ENCODE results near the gene SIRT6.

SIRT6 gene

DNA sequence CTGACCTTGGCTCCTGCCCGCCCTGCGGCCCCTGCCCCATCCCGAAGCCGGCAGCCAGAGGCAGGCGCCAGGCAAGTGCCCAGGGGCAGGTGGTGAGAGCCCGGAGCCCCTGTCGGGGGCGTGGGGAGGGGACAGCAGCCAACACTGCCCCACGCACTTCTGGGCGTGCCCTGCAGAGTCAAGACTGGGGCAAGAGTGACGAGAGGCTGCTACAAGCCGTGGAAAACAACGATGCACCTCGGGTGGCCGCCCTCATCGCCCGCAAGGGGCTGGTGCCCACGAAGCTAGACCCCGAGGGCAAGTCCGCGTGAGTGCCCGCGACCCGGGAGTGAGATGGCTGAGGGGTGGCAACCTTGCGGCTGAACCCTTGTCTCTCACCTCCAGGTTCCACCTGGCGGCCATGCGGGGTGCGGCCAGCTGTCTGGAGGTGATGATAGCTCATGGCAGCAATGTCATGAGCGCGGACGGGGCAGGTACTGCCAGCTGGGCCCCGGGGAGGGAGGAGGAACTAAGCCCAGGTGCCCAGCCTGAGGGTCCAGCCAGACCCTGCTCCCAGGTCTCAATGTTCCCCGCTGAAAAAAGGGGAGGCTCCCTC is 17.4 kb upstream of the SIRT6 start:
- H3K4me3 ChIP-seq (ENCODE audit: low read depth, low read length): no peak overlapping the region
- in situ Hi-C loops (cut with HindIII; ENCODE audit: low sequenced_read_pairs): loop anchor here (10.0 to 25.0 kb wide), 3 partner anchors 65 to 212 kb away; partner anchors contain the start of genes EEF2 and ZBTB7A
- no peak for DNase-seq (ENCODE audit: low read depth)
- TF ChIP-seq CTCF (IDR thresholded peaks at IDR 0.05; ENCODE audit: low read depth, low read length, missing control alignments): no peak

DNA sequence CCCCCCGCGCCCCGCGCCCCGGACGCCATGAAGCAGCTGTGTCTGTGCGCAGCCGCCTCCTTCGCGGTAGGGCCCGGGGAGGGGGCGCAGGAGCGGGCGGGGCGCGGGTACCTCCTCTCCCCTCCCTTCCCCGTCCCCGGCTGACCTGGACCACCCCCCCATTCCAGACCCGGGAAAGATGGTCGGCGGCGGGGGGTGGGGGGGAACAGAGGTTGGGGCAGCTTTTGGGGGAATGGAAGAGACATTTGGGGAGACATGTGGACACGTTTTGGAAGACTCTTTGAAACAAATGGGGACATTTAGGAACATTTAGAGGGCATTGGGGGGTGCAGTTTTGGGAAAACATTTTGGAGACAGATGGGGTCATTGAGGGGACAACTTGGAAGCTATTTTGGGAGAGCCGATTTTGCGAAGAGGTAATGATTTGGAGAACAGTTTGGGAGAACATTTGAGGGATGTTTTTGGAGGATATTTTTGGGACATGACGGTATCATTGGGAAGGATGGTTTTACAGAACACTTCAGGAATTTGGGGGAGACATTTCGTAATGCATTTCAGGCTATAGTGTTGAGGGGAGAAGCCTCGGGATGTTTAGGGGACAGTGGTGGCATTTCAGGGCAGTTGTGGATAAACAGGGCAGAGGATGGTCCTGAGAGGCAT is 16.2 kb upstream of the SIRT6 start:
- DNase-seq (ENCODE audit: low read depth): no peak
- in situ Hi-C loops (cut with HindIII; ENCODE audit: low sequenced_read_pairs): no loop called here
- no peak for TF ChIP-seq CTCF (IDR thresholded peaks at IDR 0.05; ENCODE audit: low read depth, low read length, missing control alignments)
- no peak overlapping the region for H3K4me3 ChIP-seq (ENCODE audit: low read depth, low read length)

- DNase-seq (ENCODE audit: low read depth): no peak
- TF ChIP-seq CTCF (IDR thresholded peaks at IDR 0.05; ENCODE audit: low read depth, low read length, missing control alignments): no peak
- in situ Hi-C loops (cut with HindIII; ENCODE audit: low sequenced_read_pairs): no loop called here
- H3K4me3 ChIP-seq (ENCODE audit: low read depth, low read length): no peak overlapping the region
Measured at GRCh38 chr19:4197625-4198466, 15.5 kb upstream of the SIRT6 start.

DNA sequence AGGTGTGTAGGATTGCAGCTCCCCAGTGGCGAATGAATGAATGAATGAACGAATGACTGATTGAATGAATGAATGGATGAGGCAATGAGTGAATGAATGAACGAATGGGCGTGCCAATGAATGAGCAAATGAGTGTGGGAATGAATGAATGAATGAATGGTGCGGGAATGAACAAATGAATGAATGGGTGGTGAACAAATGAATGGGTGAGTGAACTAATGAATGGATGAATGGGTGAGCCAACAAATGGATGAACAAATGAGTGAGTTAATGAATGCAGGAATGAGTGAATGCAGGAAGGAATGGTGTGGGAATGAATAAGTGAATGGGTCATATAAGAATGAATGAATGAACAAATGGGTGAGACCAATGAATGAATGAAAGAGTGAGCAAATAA is 14.9 kb upstream of the SIRT6 start:
- TF ChIP-seq CTCF (IDR thresholded peaks at IDR 0.05; ENCODE audit: low read depth, low read length, missing control alignments): no peak
- in situ Hi-C loops (cut with HindIII; ENCODE audit: low sequenced_read_pairs): no loop called here
- H3K4me3 ChIP-seq (ENCODE audit: low read depth, low read length): no peak overlapping the region
- no peak for DNase-seq (ENCODE audit: low read depth)

GRCh38 chr19:4196587-4197148 is 14.3 kb upstream of the SIRT6 start:
- TF ChIP-seq CTCF (IDR thresholded peaks at IDR 0.05; ENCODE audit: low read depth, low read length, missing control alignments): no peak
- H3K4me3 ChIP-seq (ENCODE audit: low read depth, low read length): no peak overlapping the region
- no peak for DNase-seq (ENCODE audit: low read depth)
- in situ Hi-C loops (cut with HindIII; ENCODE audit: low sequenced_read_pairs): no loop called here

DNA sequence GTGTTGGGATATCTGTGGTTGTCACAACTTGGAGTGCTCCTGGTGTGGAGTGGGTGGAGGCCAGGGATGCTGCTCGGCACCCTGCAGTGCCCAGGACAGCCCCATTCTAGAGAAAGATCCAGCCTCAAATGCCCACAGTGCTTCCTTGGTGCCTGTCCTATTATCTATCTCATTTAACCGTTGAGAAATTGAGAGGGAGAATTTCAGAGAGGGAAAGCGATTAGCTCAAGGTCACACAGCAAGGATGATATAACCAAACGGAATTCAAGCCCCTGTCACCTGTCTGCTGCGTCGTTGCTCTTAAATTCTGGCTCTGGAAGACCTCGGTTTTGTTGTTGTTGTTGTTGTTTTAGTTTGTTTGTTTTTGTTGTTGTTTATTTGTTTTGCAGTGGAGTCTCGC is 13.6 kb upstream of the SIRT6 start:
- no peak for DNase-seq (ENCODE audit: low read depth)
- no peak for TF ChIP-seq CTCF (IDR thresholded peaks at IDR 0.05; ENCODE audit: low read depth, low read length, missing control alignments)
- no peak overlapping the region for H3K4me3 ChIP-seq (ENCODE audit: low read depth, low read length)
- in situ Hi-C loops (cut with HindIII; ENCODE audit: low sequenced_read_pairs): no loop called here
